Skin of body (tissue), 2 donors: ENCODE results near the gene LDLRAD3. TPM values are rescaled to one million over a fixed set of nuclear protein-coding genes. Genes with fewer than 3 reads are reported as not detected.
"Not testable (repeated sequence)": the region's sequence is repeated elsewhere in the genome, so short reads cannot be mapped to it uniquely, and the experiment has no call there.

ENCODE experiments used
- DNase-seq: peaks from one replicate; lab custom pipeline; 2025; lab: John Stamatoyannopoulos, UW
- total RNA-seq: library from RNA; depleted of rRNA; stranded (reverse); fragments of >200 nt; gene quantifications from one replicate; pipeline ENCODE4 v1.2.3, GENCODE V29; 2014

LDLRAD3 gene
- total RNA-seq, 1 donor from 2014 or later: 9.4 TPM

DNA sequence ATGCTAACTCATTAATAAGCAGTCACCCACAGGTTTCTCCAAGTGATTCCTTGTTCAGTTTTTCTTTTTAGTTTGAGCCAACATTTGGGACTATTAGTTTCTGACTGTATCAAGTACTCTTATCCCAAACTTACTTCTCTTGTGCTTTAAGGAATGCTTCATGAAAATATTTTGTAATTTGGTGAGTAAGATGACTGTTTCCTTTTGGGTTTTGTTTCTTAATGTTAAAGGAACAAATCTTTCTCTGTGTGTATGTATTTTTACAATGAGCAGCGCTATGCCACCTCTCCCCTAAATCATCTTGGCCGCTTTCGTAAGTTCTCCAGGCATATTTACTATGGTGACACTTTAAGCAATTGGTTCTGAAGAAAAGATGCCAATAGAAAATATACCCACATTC lies 72.4 kb downstream of the LDLRAD3 start:
- DNase-seq: no peak

DNA sequence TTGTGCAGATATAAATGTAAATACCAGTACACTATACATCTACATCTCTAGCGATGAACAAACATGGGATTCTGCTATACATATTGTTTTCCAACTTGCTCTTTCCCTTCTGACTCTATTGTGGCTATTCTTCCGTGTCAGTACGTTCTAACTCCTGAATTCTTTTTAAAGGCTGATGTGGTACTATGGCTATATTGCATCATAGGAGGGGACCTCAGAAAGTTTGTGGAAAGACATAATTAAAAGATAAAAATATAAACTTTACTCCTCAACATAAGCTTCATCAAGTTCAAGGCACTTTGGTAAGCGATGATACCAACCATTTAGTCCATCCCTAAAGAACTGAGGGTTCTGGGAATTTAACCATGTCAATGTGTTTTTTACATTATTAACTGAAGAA lies 72.8 kb downstream of the LDLRAD3 start:
- DNase-seq: no peak

DNA sequence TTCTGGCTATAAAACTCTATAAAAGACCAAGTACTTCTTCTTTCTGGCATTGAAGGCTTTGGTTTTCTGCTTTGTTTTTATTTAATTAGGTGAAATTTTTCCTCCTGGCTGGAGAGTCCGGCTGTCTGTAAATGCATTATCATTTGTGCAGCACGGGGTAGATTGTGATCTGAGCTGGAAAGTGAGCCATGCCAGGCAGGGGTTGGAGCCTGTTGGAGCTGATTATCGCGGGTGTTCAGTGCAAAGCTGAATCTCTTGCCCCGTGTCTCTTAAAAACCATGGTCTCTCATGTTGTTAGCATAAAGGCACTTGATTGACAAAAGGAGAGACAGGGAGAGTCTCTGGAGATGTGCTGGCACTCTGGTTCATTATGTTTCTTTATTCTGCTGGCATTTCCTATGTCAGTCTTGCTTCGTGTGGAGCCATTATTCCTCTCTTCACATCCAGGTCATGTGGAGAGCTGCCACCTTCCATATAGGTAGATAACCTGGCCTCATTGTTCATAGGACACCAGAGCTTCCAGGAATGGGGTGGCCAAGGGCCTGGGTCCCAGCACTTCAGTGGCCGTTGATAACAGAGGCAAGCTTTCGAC lies 75.2 kb downstream of the LDLRAD3 start:
- DNase-seq: no peak

DNA sequence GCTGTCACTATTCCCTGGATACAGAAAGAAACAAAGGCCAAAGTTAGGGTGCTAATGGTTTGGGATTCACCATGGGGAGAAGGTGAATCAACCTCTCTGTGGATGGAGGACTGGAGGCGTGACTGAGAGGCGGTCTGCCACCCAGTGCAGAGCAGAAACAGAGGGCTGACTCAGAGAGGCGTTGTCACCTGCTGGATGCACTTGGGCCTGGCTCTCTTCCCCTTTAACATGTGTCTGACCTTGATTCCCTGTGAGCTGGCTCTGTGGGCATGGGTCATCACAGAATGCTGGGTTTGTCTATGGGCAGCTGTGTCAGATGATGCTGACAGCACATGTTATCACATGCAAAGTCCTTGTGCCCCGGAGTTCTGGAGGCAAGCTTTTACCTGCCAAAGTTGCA lies 75.9 kb downstream of the LDLRAD3 start:
- DNase-seq: no peak

DNA sequence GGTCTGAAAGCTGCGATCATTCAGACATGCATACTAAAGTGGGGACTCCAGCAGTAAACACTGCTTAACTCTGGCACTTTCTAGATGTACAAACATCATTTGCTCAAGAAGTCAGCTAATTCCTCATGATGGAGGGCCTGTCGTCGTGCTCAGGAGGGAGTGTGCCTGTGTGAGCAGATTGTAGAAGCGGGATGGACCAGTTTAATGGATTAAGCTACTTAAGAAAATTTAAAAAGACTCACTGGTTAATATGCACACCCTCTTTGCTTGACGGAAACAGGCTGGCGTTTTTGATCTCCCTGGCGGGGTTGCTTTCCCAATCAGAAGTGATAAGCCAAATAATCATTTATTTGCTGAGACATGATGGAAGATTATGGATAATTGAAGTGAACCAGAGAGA lies 79.0 kb downstream of the LDLRAD3 start:
- no peak for DNase-seq

DNA sequence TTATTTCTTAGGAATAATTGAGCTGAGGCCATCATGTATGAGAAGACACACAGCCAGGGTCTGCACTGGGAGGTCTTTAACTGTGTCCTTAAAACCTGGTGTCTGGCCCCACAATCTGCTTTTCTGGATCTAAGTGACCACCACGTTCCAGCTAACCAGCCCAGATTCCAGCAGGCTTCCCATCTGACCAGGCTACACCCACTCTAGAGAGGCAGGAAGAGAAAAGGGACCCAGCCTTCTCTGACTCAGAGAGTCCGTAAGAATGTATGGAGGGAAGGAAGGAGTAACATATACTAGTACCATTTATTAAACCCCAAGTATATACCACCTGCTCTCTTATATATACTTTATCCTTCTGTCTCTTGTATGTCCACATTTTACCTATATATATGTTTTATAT lies 80.1 kb downstream of the LDLRAD3 start:
- DNase-seq: no peak

DNA sequence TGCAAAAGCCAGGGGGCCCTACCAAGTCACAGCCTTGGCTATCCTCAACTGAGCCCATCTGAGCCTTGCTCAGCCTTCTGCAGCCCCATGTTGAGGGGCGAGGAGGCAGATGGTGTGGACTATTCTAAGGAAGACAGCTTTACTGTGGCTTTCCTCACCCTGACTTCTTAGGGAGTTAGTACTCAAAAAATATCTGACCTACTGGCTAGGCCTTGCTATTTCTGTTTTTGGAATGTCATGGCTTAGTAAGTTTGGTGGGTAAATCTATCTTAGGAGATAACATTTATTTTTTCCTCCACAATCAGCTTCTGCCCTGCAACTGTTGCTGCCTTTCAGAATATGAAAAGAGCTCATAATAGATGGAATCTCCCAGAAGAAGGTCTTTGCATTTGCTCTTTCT lies 80.9 kb downstream of the LDLRAD3 start:
- no peak for DNase-seq

DNA sequence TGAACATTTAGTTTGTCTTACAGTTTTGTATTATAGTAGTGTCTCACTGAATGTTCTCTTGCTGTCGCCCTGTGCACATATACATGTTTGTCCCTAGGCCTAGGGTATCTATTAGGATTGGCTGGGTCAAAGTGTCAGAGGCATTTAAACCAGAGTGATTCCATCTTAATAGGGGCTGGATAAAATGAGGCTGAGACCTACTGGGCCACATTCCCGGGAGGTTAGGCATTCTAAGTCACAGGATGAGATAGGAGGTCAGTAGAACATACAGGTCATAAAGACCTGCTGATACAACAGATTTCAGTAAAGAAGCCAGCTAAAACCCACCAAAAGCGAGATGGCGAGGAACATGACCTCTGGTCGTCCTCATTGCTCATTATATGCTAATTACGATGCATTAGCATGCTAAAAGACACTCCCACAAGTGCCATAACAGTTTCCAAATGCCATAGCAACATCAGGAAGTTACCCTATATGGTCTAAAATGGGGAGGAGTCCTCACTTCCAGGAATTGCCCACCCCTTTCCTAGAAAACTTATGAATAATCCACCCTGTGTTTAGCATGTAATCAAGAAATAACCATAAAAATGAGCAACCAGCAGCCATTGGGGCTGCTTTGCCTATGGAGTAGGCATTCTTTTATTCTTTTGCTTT lies 82.6 kb downstream of the LDLRAD3 start:
- DNase-seq: no peak

DNA sequence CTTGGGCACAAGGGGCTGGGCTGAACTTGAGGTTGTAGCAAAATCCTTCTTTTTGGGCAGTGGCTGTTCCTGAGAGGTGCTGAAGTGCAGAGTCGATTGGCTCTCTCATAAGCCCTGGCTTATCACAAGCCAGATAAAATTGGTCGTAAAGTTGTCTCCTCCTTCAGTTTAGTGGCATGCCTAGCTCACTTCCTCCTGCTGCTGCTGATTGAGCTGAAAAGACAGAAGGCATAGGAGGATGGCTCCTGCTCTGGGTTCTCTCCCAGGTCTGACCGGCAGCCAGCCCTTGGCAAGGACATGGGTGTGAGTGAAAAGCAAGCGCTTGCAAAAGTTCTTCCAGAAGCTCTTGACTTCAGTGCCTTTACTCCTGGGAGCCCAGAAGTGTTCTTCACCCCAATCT lies 83.9 kb downstream of the LDLRAD3 start:
- DNase-seq: no peak

DNA sequence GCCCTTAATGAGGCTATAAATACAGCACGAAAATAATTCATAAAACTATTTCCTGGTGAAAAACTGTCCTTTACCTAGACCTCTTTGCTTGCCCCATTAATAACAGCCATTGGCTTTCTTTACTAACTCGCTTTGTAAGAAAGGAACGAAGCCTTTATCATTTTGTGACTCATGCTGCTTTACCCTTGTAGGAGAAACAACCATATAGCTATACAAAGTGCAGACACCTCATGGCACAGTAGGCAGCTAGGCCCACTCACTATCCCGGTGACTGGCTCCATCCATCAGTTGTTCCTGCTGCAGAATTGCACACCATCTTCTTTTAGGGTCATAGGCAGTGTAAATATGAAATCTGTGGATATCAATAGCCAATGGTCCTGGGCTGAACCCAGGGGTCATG lies 85.8 kb downstream of the LDLRAD3 start:
- DNase-seq: no peak

DNA sequence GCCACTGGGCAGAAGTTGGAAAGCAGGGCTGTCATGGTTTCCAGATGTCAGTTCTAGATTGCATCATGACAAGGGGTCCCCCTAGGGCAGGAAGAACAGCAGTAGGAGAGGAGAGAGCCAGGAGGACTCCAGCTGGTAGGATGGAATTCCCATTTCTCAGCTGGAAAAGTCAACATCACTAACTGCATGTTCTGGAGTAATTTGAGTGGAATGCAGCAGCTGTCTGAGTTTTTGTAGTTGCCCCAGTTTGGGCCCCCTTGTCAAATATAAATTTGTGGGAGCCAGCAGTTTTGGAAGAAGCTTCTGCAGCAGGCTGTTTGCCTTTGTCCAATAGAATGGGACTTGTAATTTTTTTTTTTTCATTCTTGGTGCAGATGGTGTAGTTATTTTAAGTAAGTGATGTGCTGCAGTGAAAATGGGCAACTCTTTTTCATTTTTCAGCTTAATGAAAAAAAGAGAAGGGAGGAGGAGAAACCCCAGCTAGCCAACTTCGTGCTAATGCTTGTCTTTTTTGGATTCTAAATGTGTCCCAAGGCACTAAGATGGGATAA lies 86.9 kb downstream of the LDLRAD3 start:
- DNase-seq: peak; percentile 87

DNA sequence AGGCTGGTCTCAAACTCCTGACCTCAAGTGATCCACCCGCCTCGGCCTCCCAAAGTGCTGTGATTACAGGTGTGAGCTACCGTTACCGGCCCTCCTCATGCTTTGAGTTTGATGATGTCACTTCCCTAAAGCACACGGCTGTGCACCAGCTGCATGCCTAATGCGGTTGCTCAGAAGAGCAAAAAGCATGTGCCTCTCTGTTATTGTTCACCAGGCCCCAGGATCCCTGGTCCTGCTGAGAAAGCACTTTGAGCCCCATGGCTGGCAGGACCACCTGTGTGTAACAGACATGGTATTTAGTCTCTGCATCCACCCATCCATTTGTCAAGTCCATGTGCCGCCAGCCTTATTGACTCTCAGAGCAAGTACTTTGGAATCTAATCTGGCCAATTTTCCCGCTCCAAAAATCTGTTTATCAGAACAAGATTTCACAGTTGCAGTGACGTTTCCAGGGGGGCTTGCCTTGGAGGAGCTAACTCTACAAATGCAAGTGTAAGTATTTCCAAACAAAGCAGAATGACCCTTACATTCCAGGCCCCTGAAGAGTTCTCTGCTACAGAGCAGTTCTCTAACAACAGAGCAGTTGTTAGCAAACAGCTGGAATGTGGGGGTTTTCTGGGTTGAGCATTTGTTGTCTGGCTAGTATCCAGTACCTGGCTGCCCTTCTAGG lies 89.4 kb downstream of the LDLRAD3 start:
- DNase-seq: no peak

DNA sequence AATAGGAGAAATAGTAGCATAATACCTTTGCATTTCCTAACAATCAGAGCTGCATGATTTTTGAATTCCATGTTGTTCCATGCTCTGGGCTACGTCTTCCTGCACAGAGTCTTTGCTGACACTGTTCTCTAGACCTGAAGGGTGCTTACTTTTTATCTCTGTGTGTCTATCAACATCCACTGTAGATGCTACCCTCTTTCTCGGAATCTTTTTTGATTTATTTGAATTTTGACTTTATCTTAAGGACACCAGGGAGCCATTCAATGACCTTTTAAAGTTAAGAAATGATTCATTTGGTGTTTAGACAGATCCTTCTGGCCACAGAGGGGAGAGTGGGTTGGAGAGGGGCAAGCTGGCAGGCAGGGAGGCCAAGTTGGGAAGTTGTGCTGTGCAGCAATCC lies 90.1 kb downstream of the LDLRAD3 start:
- no peak for DNase-seq

DNA sequence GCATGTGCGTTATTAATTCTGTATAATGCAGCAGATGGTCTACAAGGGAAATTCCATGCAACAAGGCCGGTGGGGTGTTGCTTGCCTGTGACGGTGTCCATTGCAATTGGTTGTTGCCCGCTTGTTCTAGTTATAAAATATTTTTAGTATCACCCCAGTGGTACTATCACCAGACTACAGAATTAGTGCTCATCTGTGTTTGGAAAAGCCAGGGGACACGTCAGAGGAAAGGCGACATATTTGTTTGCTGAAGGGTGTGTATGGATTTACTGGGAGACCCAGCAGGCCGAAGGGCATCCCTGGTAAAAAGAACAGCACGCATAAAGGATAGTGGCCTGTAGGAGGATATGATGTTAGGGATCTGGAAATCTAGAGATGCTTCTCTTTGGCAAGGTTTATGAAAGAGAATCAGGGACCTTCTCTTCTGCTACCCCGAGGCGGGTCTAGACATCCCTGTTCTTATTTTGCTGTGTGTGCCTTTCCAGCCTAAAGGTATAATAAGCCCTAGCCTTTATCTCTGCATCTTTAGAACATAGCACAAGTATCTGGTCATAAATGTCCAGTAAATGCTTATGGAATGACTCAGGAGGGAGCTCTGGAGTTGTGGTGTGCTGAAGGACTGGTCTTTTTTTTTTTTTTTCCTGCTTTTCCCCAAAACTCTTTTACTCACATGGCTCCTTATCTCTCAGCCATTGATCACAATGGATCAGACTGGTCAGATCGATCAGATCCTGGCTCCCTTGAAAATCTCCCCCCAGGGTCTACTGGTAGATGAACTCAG lies 90.9 kb downstream of the LDLRAD3 start:
- no peak for DNase-seq

DNA sequence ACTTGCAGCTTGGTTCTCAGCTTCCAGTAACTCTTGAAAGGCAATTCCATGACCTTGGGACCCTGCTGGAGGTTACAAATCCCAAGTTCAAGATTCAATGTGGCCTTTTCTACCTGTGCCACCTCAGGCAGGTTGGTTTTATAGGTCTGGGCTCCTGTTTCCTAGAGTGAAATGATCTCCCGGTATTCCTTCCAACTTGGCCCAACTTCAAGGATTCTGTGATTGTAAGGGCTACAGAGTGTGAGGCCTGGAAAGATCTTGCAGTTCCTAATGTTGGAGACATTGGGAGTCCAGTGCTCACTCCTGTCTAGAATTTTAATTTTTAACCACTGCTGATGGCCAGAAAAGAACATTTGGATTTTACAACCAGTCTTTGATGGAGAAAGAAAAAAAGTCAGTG lies 91.6 kb downstream of the LDLRAD3 start:
- DNase-seq: no peak

DNA sequence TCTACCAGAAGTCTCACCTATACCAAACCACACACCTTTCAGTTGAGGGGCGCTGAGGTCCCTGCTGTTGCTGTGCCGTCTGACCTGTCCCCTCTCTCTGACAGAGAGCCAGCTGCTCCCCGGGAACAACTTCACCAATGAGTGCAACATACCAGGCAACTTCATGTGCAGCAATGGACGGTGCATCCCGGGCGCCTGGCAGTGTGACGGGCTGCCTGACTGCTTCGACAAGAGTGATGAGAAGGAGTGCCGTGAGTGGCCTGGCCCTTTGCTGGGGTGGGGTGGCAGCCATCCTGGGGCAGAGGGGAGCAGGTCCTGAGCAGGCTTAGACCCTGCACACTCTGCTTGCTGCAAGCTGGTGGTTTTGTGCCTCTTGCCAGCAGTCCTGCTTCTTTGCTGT lies 92.1 kb downstream of the LDLRAD3 start:
- no peak for DNase-seq

DNA sequence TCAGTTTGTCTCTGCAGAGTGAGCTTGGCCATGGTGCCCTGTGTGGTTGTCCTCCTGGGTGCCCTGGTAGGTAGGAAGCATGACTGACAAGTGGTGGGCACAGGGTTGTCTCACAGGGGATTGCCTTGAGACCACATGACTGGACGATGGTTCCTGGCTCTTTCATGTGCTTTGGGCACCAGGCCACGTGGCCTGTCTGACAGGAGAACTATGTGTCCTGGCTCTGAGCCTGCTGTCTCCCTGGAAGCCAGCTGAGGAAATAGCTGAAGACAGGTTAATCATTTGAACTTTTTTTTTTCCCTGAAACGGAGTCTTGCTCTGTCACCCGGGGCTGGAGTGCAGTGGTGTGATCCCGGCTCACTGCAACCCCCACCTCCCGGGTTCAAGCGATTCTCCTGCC lies 93.2 kb downstream of the LDLRAD3 start:
- DNase-seq: no peak

DNA sequence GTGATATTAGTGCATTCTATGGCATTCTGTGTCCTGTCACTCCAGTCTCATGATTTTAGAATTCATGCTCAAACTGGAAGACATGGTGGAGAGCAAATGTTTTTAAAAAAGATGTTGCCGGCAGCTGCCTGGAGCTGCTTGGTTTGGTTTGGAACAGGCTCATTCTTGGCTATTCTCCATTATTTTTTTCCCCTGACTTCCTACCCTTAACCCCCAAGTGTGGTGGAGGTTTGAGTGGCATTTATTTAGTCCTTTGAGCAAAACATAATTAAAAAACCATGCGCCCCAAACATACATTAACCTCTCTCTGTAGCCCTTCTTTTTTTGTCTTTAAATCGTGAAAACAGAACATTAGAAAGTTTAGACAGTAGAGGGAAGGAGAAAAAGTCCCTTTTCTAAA lies 94.7 kb downstream of the LDLRAD3 start:
- no peak for DNase-seq

DNA sequence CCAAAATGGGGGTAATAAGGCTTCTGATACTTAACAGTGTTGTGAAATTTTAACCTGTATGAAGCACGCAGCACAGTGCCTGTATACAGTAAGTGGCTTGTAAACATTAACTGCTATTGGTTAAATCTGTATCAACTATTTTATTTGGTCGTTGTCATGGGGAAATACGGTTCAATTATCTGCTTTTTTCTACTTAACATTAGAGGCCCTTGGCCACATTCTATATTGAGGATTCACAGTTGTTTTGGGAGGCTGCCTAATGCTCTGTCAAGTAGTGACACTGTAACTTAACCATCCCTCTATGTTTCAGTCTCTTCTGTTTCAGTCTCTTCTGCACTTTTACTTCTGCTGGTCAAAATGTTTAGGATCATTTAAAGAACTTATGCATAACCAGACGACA lies 95.6 kb downstream of the LDLRAD3 start:
- DNase-seq: peak; percentile 22

DNA sequence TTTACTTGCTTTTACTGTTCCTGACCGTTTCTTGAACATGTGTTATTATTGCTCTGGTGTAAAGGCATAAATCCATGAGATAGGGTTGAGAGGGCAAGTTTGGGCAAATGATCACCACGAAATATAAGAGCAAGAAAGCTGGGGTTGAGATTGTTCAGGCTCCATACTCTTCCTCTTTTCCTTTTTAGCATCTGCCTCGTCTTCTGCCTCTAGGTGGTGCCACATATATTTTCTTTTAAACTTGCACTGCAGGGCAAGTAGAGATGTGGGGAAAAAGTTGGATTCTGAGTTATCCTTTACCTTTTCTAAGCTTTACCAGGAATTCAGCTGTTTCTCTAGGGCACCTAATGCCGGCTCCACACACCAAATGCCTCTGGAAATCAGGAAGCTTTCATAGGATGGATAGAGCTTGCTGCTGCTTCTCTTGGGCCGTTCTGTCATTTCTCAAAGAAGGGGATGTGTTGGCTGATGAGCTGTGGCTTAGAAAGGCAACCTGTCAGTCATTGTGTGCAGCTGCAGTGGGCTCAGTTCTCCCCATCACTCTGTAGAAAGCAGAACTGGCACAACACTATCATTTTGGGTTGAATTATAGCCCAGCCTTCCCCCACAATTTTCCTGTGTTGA lies 98.2 kb downstream of the LDLRAD3 start:
- no peak for DNase-seq

DNA sequence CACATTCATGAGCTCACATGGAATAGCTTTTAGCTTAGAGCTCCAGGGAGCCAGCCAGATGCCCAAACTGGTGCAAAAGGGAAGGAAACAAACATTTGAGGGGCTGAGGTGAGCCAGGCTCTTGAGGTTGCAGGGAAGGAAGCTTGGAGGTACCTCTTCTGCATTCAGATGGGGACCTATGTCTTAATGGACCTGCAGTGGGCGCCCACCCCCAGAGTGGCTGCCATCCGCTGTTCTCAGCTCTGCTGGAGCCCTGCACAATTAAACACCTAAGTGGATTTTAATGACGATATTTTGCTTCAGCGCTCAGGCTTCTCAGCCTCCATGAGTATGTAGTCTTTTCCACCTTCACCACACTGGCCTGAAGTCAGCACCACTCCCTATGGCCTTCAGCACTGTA lies 100.8 kb downstream of the LDLRAD3 start:
- DNase-seq: no peak

DNA sequence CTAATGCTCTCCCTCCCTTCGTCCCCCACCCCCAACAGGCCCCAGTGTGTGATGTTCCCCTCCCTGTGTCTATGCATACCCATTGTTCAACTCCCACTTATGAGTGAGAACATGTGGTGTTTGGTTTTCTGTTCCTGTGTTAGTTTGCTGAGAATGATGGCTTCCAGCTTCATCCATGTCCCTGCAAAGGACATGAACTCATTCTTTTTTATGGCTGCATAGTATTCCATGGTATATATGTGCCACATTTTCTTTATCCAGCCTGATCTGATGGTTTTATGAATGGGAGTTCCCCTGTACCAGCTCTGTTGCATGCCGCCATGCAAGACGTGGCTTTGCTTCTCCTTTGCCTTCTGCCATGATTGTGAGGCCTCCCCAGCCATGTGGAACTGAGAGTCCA lies 102.1 kb downstream of the LDLRAD3 start:
- not testable (repeated sequence) for DNase-seq
